Skin epidermis (tissue), 12 donors: Measurements from ENCODE around the gene TSPAN10.
"Not testable (repeated sequence)": the region's sequence is repeated elsewhere in the genome, so short reads cannot be mapped to it uniquely, and the experiment has no call there.

Source experiments
- H3K27ac ChIP-seq, 21 experiments: fragments of 200-600 bp; sonication (generic) in 11 of 21; one replicate each; pipeline ENCODE4 v1.5.0; 2020; ENCODE audit warnings: mild to moderate bottlenecking in 3 of 21, inconsistent platforms in 2 of 21, moderate library complexity in 2 of 21
- H3K4me3 ChIP-seq, 7 experiments: fragments of 200-600 bp; sonication (generic) in 2 of 7; one replicate each; pipeline ENCODE4 v1.5.0; 2020; ENCODE audit warnings: inconsistent platforms in 2 of 7, mild to moderate bottlenecking in 2 of 7, moderate library complexity in 1 of 7

TSPAN10 gene

GRCh38 chr17:81656118-81656743, 19.2 kb downstream of the TSPAN10 start, which contains the start of gene PDE6G:
Gene PDE6G (minus strand): TSS chr17:81656542. CDS start chr17:81653305, 3,237 bp downstream.
- Histone ChIP-seq H3K27ac (no peak within 1 kb of the TSS), H3K4me3 (no peak within 1 kb of the TSS)

GRCh38 chr17:81656835-81657234, 19.8 kb downstream of the TSPAN10 start:
- H3K27ac ChIP-seq = no peak overlapping the region
- no peak overlapping the region for H3K4me3 ChIP-seq

DNA sequence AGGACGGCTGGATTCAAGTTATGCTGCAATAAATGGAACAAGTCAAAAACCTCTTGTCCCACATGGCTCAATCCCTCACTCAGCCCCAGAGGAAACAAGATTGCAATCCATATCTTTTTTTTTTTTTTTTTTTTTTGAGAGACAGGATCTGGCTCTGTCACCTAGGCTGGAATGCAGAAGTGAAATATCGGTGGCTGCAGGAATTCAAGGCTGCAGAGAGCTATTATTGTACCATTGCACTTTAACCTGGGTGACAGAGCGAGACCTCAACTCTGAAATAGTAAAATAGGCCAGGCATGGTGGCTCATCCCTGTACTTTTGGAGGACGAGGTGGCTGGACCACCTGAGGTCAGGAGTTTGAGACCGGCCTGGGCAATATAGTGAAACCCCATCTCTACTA, 22.0 kb downstream of the TSPAN10 start:
- Histone ChIP-seq H3K4me3 (peak overlapping the region in 1 of 7 experiments; percentile 7), H3K27ac (peak overlapping the region in 2 of 21 experiments; percentile 18 to 44)

DNA sequence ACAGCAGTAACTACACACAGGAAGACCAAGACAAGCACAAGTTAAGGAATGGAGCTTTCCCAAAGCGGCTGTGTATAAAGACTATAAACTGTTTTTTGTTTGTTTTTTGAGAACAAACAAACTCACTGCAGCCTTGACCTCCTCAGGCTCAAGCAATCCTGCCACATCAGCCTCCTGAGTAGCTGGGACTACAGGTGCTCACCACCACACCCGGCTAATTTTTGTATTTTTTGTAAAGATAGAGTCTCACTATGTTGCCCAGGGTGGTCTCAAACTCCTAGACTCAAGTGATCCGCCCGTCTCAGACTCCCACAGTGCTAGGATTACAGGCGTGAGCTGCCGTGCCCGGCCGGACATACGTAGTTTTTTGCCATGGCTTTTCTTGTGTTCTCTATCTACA, 23.4 kb downstream of the TSPAN10 start:
- Histone ChIP-seq H3K4me3 (no peak overlapping the region), H3K27ac (peak overlapping the region in 7 of 21 experiments; percentile 3 to 76 (median 42))

GRCh38 chr17:81662002-81662401, 25.0 kb downstream of the TSPAN10 start:
- H3K4me3 ChIP-seq = no peak overlapping the region
- H3K27ac ChIP-seq = peak overlapping the region in 2 of 21 experiments; percentile 5 to 58

- no peak overlapping the region for H3K4me3 ChIP-seq
- H3K27ac ChIP-seq = peak overlapping the region in 4 of 21 experiments; percentile 2 to 58 (median 8)
Observed at GRCh38 chr17:81664051-81664470, 27.1 kb downstream of the TSPAN10 start.

DNA sequence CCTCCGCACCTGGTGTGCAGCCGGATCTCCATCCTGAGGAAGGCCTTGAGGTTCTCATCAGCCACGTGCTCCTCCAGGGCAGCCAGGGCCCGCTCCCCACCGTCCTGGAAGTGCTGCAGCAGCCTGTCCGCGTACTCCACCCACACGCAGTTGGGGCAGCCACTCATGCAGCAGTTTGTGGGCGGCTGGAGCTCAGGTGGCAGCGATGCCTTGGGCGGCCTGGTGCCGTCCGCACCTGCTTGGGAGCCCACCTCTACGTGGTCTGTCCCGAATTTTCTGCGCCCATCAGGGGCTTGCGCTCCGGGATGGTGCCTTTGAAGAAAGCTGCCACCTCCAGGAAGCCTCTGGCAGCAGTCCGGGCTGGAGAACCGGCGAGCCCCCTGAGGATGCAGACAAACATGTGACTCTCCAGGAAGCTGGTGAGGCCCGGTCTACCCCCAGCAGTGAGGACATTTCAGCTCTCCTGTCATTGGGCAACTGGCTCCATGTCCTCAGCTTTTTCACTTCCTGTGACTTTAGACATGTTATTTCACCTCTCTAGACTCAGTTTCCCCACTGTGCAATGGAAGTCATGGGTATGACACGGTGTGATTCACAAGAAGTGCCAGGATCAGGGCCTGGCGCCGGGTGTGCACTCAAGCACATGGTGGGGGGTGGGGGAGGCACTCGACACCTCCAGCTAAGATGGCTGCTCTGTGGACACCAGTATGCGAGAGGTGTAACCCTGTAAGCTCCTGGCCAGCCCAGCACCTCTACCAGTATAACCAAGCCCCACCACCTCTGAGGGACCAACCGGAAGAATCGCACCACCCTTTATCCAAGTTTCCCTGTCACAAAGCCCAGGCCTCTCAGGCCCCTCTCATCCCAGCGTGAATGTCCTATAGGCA, 28.5 kb downstream of the TSPAN10 start:
- Histone ChIP-seq H3K4me3 (peak overlapping the region; percentile 70 to 99 (median 95)), H3K27ac (peak overlapping the region in 20 of 21 experiments; percentile 89 to 99 (median 94))

- Histone ChIP-seq H3K4me3 (peak overlapping the region; percentile 70 to 99 (median 95)), H3K27ac (peak overlapping the region; percentile 40 to 99 (median 94))
Observed at GRCh38 chr17:81666092-81666341, 29.0 kb downstream of the TSPAN10 start.

DNA sequence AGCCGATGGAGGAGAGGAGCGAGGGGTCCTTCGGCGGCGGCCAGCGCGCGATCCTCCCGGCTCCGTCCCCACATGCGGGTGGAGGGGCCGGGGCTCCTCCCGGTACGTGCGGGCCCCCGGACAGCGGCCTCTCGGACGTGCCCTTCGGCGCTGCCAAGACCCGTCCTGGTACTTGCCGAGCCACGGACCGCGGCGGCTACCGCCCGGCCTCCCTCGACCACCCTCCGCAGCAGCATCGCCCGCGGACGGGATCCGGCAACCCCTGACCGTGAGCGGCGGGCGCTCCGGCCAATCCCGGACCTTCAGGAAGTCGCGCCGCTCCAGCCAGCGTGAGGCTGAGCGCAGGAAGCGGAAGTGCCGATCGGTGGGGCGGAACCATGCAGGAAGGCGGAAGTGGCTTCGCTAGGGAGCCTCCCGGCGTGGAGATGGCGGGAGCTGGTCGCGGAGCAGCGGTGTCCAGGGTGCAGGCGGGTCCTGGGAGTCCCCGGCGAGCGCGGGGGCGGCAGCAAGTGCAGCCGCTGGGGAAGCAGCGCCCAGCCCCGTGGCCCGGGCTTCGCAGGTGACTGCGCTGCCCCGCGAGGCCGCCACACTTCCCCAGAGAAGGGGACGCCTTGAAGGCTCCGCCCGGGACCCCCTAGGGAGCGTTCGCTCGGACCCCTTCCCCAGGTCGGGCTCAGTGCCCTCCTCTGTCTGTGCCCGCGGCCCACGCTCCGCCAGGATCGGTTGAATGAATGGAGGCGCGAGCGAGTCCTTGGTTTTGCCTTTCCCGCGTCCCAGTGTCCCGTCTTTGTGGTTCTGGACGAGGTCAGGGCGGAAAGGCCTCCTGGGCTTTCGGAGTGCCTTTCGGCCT, 29.6 kb downstream of the TSPAN10 start, which contains the start of the genes CCDC137 and OXLD1:
Gene CCDC137, plus strand, starts transcription at position 396 of the 850 bp plus-strand sequence. Its CDS starts 30 bp downstream, at position 426.
Gene OXLD1, minus strand, starts transcription at position 264 of the 850 bp plus-strand sequence. Its CDS starts 28 bp downstream, at position 236.
- Histone ChIP-seq H3K27ac (peak within 1 kb of the TSS; percentile 40 to 99 (median 94)), H3K4me3 (peak within 1 kb of the TSS; percentile 70 to 99 (median 95))

GRCh38 chr17:81667754-81668153, 30.8 kb downstream of the TSPAN10 start:
- Histone ChIP-seq H3K4me3 (peak overlapping the region in 5 of 7 experiments; percentile 93 to 99 (median 95)), H3K27ac (peak overlapping the region in 18 of 21 experiments; percentile 50 to 99 (median 96))

- no peak overlapping the region for H3K27ac ChIP-seq
- no peak overlapping the region for H3K4me3 ChIP-seq
Observed at GRCh38 chr17:81672504-81672903, 35.5 kb downstream of the TSPAN10 start.

- Histone ChIP-seq H3K4me3 (no peak overlapping the region), H3K27ac (no peak overlapping the region)
Observed at GRCh38 chr17:81672954-81673353, 36.0 kb downstream of the TSPAN10 start.

GRCh38 chr17:81673561-81674258, 36.7 kb downstream of the TSPAN10 start:
- Histone ChIP-seq H3K27ac (no peak overlapping the region), H3K4me3 (no peak overlapping the region)

- not testable (repeated sequence) for H3K4me3 ChIP-seq, H3K27ac ChIP-seq
Observed at GRCh38 chr17:81675515-81676221, 38.7 kb downstream of the TSPAN10 start.

DNA sequence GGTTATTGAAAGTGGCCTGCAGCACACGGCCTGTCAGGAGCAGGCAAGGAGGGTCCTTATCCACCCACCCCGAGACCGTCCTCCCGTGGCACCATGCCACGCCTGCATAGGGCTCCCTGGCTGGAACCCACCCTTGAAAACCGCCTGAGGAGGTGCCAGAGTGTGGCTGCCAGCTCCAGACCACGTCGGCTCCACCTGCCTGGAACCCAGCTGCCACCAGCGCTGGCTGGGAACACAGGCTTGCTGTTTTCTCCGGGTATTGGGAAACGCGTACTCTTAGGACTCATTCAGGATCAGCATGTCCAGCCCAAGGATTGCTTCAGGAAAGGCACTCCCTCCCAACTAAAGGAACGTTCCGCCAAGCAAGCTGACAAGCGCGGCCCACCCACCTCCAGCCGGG, 39.9 kb downstream of the TSPAN10 start:
- Histone ChIP-seq H3K4me3 (no peak overlapping the region), H3K27ac (peak overlapping the region in 1 of 21 experiments; percentile 4)

DNA sequence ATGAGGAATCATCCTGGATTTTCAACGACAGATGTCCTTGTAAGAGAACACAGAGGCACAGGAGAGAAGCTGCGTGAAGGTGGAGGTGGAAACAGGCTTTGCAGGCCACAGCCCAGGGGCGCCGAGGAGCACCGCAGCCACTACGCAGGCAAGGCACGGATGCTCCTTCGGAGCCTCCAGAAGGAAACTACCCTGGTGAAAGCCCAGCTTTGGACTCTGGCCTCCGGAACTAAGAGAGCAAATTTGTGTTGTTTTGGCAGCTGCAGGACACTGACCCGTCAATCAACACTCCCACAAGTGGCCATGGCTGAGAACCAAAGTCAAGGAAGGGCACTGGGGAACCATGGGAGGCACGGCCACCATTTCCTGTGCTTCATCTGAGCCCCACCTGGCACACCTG, 43.2 kb downstream of the TSPAN10 start:
- Histone ChIP-seq H3K27ac (no peak overlapping the region), H3K4me3 (no peak overlapping the region)

DNA sequence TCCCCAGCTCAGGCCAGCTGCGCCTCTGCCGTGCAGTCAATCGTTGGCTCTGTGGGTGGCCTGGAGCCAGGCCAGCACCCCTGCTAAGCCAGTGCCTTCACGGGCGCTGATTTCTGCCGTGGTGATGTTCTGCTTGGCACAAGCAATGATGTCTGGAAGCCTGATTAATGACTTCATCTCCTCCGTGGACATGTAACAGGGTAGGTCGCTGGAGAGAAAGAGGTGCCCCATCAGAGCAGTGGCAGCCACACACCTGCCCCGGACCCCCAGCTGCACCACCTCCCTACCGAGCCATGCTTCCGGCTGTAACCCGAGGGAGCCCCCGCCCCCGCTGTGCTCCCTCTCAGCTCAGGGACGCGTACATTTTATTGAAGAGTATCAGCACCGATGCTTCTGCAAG, 44.7 kb downstream of the TSPAN10 start:
- Histone ChIP-seq H3K4me3 (no peak overlapping the region), H3K27ac (no peak overlapping the region)

DNA sequence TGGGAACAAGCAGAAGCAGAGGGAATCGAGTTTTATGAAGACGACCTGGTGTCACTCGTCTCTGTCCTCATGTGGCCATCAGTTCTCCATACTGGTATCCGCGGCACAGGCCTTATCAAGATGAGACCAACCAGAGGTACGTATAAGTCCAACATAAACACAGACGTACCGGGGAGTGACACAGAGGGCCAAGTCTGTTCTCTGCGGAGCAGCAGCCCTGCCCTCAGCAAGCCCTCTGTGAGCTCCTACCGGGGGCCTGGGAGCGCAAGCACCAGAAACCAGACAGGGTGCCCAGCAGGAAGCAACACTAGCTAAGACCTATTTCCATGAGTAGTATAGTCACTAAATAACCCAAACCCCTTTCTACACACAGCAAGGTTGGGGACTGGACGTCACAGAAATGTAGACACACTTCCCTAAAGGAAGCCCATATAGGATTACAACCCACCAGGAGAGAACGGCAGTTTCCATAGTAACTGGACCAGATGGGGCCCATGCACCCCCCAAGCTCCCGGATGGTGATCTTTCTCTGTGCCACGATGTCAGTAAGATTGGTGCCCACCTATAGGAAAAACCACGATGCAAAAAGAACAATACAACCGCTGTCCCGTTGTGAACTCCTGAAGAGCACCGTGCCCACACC, 45.7 kb downstream of the TSPAN10 start:
- H3K4me3 ChIP-seq = peak overlapping the region; percentile 59 to 100 (median 96)
- H3K27ac ChIP-seq = peak overlapping the region in 20 of 21 experiments; percentile 69 to 98 (median 92)
